Stimulated activated CD8-positive, alpha-beta memory T cell treated with anti-CD3 and anti-CD28 coated beads, Interleukin-4, amount 100 ng/mL, for 1 hour (primary cell): ENCODE measurements around the gene CPVL.

Experiments used
- DNase-seq, 2 donors: peaks; one replicate each; pipeline ENCODE4 v3.0.0-alpha.2; 2020; ENCODE audit warnings: low read depth in 2 of 2, low spot score in 1 of 2

CPVL gene

GRCh38 chr7:28980451-28981160 lies 165.7 kb downstream of the CPVL start:
- no peak for DNase-seq

GRCh38 chr7:28979776-28980175 lies 166.6 kb downstream of the CPVL start:
- no peak for DNase-seq

DNA sequence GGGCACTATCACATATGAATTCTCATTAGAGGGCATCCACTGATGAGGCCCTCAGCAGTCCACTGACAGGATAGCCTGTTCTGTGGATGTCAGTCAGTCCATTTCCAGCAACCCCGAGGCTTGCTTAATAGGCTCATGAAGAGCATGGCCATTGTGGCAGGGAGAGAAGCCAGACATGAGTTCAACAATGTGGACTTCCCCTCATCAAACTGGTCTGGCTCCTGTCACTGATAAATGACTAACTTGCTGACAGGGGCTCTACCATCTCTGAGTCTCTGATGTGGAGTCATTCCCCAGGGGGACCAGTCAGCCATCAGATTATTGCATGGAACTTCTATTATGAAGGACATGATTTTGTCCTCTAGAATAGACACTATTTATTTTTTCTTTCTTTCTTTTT lies 168.5 kb downstream of the CPVL start:
- no peak for DNase-seq

DNA sequence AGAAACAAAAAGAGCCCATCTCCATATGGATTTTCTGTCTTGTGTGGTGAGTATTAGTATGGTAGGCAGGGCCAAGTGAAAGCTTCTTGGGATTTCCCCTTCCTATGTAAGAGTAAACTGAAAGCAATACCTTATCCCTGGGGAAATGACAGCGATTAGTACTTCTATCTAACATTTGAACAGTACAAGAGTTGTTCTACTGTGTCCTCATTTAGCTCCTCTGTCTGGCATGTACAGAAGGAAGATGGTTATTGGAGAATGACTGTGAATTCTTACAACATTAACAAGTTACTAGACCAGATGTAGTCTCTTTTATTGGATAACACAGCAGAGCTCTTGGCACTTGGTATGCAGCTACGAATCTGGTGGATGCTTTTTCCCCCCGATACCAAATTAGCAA lies 170.3 kb downstream of the CPVL start:
- no peak for DNase-seq

DNA sequence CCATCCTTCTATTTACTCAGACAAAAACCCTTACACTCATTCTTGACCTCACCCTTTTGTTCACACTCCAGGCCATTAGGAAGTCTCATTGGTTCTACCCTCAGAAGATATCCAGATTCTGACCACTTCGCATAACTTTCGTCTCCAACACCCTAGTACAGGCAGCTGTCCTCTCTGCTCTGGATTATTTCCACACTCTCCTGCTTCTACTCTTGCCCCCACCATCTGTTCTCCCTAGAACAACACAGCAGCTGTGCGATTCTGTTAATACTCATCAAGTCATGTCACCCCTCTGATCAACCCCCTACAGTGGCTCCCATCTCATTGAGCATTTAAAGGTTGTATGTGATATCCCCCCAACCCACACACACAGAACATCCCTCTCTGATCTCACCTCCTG lies 172.7 kb downstream of the CPVL start:
- no peak for DNase-seq

DNA sequence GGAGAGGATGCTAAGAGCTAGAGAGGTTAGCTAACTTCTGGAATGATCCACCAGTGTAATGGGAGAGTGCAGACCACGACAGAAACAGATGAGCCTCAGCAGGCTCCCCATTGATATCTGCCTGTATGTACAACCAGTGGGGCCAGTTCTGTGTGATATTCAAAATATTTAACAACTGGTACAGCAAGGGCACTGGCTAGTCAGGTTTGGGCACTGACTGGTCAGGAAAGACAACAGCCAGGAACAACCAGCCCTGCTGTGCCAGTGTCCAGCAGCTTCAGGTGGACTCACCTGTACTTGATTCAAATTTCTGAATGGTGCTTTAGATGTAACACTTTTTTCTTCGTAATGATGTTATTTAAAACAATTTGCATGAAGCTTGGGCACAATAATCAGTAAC lies 182.3 kb downstream of the CPVL start:
- no peak for DNase-seq

DNA sequence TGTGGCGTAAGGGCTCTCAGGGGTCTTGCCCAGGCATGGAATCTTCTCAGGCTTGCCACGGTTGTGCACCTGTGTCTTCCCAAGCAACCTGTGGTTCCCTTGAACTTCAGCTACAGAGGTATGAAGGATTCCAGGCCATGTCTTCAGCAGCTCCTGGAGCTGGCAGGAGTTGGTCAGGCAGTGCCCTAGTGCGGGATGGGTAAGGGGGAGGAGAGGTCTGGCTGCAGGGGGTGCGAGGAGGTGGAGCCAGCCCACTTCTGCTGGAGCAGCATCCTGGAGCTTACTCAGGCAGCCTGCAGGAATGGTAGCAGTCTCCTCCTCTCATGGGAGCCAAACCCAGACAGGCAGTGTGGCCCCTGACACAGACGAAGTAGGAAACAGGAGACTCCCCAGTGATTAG lies 184.4 kb downstream of the CPVL start:
- no peak for DNase-seq

DNA sequence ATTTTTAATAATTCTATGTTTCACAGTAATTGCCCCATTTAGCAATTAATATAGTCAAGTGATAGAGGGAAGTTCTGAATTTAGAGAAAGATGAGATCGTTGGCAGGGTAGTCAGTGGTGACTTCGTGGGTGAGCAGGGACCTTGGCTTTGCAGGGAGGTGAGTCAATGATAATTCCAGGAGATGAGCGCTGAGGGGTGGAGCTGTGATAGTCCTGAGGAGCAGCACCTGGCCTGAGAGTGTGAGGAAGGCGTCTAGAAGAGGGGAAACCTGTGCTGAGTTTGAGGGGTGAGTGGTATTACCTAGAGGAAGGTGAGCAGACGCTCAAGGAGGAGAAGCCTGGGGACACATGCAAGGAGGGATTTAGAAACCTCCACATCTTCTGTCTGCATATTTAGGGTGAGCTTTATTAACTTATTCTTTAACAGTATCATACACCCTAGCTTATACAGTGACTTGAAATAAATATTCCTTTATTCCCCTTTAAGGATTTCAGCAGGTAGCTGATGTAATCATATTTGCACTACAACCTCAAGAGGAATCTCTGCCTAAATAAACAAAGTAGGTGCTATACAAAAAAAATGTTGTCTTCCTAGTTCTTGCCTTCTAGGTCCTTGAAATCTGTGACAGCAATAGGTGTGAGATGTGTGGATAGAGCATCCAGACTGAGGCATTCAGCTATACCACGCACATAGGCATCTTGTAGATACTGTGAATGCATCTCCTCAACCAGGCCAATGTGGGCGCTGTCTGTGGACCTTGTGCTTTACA lies 186.1 kb downstream of the CPVL start:
- no peak for DNase-seq

DNA sequence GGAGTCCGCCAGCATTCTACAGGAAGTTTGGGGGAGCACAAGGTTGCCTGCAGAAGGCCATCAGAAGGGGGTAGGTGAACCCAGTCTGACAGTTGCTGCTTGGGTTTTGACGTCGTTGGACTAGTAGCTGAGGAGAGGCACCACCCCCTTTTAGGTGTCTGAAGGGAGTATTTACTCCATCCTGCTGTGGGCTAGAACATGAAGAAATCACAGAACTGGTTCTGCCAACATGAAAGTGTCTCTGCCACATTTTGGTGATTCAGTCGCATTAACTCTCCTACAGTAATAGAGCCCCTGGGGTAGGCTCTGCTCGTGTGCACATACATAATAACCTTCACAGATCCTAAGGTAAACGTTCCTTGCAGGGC lies 187.4 kb downstream of the CPVL start:
- no peak for DNase-seq

DNA sequence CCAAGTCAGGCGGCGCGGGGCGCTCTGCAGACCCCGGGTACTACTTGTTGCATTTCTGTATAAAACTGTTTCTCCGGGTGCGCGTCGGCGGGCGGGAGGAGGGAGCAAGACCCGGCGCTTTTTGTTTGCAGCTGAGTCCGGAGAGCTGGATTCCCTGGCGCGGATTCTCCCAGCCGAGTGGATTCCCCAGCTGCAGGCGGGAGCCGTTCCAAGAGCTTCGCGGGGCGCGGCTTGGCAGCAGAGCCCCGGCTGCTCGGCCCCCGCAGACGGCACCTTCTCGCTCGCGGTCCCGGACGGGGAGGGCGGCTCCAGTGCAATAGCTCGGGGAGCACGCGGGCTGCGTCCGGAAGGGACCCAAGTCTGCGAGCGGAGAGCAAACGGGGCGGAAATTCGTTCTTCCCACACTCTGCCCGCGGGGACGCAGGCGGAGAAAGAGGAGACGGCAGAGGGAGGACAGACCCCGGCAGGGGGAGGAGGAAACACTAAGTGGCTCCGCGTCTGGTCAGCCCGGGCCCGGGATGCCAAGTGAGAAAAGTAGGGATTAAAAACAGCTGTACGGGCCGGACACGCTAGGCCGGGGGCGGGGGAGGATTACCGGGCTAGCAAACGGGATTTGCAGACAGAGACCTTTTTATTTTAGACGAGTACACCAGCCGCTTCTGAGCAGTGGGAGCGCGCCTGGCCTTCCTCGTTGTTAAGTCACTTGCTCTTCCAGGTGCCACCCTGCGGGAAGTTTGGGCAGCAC lies 187.9 kb downstream of the CPVL start, which contains the start of gene TRIL:
TSS of gene TRIL (minus strand) at position 96 of the 745 bp plus-strand sequence. CDS start 284 bp downstream, outside the sequence.
- no peak for DNase-seq

DNA sequence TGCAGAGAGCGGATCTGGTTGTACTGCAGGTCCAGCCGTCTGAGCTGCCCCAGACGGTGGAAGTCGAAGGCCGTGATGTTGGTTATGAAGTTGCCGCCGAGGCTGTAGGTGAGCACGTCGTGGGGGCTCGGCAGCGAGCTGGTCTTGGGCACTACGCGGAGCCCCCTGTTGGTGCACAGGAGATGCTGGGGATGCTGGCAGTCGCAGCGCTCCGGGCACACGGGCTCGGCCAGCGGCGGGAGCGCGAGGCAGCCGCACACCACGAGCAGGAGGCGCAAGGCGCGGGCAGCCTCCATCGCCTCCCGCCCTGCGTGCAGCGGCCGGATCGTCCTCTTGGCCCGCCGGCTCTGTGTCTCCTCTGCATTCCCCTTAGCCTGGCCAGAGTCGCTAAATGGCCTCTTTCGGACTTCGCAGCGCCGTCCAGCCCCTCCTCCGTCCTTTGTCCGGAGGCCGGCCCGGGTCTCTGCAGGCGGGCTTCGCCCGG lies 188.5 kb downstream of the CPVL start:
- no peak for DNase-seq

- DNase-seq, result no peak
Measured at GRCh38 chr7:28957064-28957750, 189.1 kb downstream of the CPVL start.

DNA sequence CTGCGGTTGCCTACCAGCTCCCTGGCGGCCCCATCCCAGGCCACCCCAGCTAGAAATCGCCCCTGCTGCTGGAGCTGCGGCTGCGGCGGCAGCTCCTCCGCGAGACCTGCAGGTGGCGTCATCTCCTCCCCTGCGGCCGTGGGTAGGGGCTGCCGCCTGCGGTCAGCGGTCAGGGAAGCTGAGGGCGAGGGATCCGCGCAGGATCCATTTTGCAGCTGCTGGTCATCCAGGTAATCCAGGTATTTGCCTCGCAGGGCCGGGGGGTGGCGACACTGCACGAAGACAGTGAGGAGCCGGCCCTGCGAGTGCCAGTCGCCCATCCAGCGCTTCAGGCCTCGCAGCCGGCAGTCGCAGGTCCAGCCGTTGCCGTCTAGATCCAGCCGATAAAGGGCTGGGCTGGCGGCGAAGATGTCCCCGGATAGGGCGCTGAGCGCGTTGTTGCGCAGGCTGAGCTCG lies 189.7 kb downstream of the CPVL start:
- DNase-seq, result no peak

DNA sequence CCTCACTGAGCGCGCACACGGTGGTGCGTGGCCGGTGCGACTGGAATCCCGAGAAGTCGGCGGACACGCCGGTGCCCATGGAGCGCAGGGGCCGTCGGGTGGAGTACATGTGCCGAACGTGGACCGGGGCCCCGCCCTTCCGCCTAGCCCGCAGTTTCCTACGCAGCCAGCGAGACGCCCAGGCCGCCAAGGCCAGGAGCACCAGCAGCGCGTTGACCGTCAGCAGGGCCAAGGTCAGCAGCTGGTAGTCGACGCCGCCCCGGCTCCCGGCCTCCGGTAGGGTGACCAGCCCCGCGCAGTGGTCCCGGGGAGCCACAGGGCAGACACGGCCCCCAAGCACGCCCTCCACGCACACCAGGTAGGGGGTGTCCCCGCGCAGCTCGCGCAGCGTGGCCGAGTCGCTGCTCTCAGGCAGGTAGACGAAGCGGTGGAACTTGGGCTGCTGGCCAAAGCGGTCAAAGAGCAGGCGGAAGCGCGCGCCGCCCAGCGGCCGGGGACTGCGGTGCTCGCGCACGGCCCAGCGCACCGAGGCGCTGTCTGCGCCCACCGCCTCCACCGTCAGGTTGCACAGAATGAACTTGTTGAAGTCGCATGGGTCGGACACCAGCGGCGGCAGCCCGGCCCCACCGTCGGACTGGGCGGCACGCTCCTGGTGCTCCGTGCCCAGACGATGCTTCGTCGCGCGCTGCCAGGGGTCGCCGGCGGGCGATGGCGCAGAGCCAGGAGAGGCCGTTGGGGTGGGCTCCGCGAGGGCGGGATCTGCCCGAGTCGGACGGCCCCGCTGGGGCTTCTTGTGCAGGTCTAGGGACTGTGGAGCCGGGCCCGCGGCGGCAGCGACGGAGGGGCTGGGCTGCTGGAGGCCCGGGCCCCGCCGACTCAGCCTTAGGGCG lies 190.4 kb downstream of the CPVL start:
- DNase-seq, result no peak

- no peak for DNase-seq
Measured at GRCh38 chr7:28955356-28955717, 191.0 kb downstream of the CPVL start.

DNA sequence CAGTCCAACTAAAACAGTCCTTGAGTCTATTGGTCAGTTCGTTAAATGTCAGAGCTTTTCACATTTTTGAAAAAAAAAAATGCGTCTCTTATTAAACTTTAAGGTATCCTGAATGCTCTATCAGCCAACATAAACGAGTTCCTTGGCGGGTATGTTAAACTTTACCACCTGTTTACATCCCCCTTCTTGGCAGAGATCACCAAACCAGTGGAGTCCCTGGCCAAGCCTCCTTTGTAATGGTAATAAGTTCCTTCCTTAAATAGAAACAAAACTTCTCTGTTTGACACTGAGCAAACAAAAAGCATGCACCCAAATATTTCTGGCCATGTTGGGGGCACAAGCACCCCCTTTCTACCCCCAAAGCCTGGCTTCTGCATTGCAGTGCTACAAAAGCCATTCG lies 191.4 kb downstream of the CPVL start:
- no peak for DNase-seq

DNA sequence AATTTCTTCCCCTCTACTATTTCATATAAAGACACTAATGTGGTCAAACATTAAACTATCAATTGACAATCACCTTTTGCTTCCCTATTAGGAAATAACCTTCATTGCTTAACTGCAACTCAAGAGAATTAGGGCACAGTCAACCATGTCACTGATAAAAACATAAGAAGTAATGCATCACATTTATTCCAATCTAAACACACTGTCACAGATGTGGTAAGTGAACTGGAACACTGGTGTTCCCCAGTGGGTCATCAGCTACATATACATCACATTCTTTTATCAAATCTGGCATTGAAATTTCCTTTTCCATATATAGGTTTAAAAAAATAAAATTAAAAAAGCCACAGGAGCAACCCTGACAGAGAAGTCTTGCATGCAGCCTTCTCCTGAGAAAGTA lies 191.9 kb downstream of the CPVL start:
- no peak for DNase-seq

- DNase-seq, result no peak
Measured at GRCh38 chr7:28953633-28954032, 192.7 kb downstream of the CPVL start.
